Measurements from ENCODE around the gene CD200R1.

CD200R1 gene, protein sequence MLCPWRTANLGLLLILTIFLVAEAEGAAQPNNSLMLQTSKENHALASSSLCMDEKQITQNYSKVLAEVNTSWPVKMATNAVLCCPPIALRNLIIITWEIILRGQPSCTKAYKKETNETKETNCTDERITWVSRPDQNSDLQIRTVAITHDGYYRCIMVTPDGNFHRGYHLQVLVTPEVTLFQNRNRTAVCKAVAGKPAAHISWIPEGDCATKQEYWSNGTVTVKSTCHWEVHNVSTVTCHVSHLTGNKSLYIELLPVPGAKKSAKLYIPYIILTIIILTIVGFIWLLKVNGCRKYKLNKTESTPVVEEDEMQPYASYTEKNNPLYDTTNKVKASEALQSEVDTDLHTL

GRCh38 chr3:112974894-112975293 lies at the start of gene CD200R1:
CD200R1 (minus strand) TSS chr3:112975103; CDS start chr3:112974857, 246 bp downstream.
- DNase-seq: no peak

- no peak for DNase-seq
These were observed 46.6 kb upstream of the CD200R1 start for GRCh38 chr3:113021471-113021870.

GRCh38 chr3:113019182-113020137 lies 44.6 kb upstream of the CD200R1 start:
- DNase-seq: peak; percentile 78

DNA sequence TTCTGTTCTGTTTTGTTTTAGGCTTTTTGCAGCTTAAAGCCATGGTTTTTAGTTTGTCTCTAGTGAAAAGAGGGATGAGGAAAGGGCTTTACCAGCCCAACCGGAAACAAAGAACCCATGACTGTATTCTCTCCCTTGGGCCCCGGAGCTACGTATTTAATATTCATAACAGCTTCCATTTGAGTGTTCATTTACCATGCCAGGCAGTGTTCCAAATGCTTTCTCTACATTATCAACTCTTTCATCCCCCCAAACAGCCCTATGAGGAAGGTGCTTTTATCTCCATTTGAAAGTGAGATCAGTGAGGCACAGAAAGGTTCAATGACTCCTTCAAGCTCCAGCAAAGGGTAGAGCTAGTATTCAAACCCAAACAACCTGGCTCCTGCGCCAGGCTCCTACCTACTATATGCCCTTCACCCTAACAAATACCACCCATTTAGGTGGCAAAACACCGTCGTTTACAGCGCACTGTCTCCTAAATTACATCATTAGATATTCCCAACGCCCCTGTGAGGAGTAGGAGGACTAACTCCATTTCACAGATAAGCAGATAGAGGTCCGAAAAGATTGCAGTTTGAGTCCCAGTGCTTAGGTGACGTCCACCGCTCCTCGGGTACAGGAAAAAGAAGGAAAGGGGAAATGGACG lies 43.8 kb upstream of the CD200R1 start:
- no peak for DNase-seq

DNA sequence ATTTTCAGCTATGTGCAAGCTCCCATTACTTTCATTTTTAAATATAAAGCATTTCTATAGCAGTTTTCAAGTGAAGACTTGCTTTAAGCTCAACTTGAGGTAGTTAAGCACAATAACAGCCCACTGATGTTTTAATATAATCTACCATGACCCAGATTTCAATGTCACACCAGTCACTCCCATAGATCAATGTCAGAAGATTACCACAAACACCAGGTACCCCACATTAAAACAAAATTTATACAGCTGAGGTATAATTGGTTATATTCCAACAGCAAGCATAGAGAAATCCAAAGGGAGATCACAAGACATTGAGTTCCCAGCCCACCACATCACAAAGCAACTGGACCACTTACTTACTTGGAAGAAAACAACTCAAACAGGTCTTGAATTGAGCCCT lies 38.7 kb upstream of the CD200R1 start:
- no peak for DNase-seq

DNA sequence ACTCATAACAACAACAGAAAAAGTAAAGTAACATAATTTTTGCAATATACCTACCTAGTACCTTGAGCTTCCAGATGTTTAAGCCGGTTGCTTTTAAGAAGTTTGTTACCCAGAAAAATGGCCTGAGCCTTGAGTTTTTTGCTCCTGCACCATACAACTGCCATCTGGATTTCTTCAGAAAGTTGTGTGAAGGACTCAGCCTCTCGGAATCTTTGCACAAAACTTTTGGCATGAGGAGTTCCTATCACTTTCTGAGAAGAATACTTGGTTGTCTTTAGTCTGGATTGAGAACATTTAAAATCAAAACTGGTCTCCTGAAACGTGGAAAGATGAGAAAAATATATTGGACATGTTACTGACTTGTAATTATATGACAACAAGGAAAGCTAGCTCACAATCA lies 33.2 kb upstream of the CD200R1 start:
- DNase-seq: no peak

- DNase-seq: no peak
These were observed 31.6 kb upstream of the CD200R1 start for GRCh38 chr3:113006359-113007056.

- no peak for DNase-seq
These were observed 30.7 kb upstream of the CD200R1 start for GRCh38 chr3:113005611-113006010.

DNA sequence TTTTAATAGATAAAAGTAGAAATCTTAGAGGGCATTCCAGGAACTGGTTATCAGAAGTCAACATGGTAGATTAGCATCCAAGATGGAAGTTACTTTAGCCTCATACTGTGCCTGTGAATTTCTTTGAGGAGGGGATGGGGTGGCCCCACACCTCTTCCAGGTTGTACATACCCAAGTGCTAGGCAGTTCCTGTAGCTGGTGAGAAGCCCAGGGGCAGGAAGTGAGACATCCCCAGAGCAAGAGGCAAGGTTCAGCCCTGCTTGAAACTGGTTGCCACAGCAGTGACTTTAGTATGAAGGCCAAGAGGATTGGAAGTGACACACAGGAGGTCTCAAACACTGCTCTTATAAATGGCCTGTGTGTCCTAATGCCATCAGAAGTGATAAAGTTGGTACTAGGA lies 27.8 kb upstream of the CD200R1 start:
- no peak for DNase-seq

DNA sequence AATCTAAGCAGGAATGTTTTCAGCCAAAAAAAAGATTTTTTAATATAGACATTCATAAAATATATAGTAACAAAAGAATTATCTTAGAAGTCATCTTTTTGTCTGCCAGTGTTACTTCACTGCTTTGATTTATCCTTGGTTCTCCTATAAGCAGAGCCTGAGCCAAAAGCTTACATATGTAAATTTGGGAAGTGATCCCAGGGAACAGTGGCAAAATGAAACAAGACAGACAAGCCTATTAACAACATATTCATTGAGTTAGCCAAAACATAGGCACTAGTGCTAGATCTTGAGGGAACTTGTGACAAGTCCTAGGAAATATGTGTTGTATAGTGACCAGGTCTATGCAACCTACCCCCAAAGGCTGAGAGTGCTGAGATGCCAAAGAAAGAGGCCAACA lies 27.1 kb upstream of the CD200R1 start:
- no peak for DNase-seq

GRCh38 chr3:113000691-113001090 lies 25.8 kb upstream of the CD200R1 start:
- DNase-seq: no peak

DNA sequence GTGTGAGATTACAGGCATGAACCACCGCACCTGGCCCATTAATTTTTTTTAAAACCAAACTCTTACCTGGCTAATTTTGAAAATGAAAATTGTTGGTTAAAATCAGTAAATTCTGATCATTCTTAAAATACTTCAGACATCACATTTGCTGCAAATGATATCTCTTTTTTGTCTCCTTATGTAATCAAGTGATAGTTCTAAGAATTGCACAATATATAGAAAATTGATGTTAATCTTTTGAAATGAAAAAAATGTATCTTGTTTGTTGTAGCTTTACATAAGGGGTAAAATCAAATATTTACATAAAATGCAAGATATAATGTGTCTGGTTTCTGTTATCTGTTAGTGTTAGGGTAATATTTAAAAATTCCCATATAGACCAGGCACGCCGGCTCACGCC lies 20.9 kb upstream of the CD200R1 start:
- DNase-seq: no peak

DNA sequence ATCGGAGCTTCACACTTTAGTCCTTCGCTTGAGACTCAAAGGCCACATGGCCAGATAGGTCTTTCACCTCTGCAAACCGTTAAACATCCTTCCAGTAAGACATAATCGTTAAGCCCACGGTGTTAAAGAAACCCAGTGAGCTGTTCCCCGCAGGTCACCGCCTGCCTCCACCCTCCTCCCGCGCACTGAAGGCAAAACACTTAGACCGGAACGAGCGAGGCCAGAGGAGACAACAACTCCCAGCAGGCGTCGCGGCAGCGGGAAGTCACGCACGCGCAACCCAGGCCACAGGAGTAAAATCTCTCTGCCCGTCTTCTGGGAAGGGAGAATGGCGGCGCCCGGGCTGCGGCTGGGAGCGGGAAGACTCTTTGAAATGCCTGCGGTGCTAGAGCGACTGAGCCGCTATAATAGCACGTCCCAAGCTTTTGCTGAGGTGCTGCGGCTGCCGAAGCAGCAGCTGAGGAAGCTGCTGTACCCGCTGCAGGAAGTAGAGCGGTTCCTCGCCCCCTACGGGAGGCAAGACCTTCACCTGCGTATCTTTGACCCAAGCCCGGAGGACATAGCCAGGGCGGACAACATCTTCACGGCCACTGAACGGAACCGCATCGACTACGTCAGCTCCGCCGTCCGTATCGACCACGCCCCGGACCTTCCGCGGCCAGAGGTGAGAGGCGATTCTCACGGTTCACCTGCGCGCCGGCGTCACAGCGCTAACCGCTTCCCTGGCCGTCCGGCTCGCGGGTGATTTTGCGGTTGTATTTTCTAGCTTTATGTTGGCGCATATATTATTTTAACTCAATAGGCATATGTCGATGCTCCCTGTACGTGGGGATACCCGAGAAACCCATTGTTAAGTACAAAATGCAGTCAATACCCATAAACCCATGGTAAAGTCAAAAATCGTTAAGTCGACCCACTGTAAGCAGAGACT lies 16.0 kb upstream of the CD200R1 start, which contains the start of gene GTPBP8:
GTPBP8 (plus strand) TSS at position 313 of the 931 bp plus-strand sequence; CDS start at position 329, 16 bp downstream.
- peak; percentile 87 for DNase-seq

DNA sequence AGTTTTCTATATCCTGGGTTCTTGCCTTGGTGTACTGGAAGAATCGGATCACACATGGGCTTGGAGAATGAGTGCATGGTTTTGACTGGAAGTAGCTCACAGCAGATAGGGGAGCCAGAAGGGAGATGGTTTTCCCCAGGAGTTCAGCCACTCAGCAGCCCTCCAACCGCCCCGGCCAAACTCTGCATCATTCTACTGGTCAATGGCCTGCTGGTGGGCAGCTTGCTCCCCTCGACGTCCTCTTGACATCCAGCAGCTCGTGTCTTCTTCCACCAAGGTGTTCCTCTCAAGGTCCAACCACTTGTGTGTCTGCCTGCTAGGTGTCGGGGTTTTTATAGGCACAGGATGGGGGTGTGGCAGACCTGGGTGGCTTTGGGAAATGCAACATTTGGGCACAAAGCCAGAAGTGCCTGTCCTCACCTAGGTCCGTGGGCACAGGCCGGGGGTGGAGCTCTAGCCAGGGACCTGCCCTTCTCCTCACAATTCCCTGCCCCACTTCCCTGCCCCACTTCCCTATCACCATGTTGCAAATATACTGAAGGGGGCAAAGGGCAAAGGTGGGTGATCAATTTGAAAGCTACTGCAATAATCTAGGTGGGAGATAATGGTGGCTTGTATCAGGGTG lies 12.9 kb upstream of the CD200R1 start:
- DNase-seq: no peak

DNA sequence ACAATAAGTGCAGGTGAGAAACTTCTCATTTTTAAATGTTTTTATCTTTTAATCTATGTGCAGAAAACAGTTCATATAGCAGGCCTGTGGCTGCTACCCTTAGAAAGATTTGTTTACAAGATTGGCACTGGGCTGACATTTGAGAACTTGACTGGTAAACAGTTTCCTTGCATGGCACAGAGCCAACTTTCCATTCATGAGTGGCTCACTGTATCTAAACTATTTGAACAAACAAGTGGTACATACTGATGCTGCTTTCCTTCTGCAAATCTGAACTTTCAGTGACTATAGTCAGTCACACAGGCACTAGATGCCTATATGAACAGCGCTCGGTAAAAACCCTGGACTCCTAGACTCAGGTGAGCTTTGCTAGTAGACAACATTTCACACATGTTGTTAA lies 9.6 kb upstream of the CD200R1 start:
- no peak for DNase-seq

DNA sequence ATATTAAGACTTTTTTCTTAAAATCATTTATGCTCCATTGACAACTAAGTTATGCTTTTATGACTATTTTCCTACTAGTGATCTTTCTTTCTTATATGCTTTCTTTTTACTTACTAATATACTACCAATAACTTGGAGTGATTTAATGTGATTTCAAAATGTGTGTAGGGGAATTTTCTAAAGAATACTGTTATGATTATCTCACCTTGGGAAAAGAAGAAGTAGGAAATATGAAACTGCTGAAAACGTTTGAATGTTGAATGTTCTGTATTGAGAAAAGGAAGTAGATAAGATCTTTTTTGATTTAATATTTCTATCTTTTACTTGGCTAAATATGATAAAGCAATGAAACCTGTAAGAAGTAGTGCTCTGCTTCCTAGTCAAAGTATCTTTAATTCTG lies 7.8 kb upstream of the CD200R1 start:
- no peak for DNase-seq

DNA sequence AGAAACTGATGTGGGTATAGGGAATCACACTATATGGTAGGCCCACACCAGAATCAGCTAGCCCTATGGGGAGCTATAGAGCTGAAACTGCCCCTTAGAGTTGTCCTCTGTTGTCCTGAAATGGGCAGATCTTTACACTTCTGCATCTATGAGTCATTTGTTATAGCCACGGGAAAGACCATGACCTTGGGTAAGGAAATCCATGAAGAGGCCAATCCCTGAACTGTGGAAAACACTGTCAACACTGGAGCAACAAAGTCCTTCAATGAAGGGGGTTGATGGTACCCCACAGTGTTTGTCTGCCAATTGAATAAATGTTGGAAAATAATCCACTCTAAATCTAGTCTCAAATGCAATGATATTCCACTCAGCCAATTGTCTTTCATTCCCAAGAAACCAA lies 5.2 kb upstream of the CD200R1 start:
- no peak for DNase-seq

GRCh38 chr3:112979244-112979832 lies 4.4 kb upstream of the CD200R1 start:
- DNase-seq: no peak

DNA sequence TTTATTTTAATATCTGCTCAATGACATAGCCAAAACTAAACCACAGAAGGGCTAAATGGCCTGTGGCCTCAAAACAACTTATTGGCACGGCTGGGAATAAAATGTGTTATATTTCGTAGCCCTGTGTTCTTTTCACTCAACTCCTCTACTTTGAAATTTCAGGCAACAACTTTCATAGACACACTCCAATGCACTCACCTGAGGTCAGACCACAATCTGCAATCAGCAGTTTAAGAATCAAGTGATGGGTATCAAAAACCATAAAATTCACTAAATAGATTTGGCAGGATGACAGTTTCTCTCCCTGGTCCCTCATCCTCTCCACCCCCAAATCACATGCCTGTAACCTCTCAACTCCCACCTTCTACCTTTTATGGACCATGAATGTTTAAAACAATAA lies 2.0 kb upstream of the CD200R1 start:
- DNase-seq: no peak

DNA sequence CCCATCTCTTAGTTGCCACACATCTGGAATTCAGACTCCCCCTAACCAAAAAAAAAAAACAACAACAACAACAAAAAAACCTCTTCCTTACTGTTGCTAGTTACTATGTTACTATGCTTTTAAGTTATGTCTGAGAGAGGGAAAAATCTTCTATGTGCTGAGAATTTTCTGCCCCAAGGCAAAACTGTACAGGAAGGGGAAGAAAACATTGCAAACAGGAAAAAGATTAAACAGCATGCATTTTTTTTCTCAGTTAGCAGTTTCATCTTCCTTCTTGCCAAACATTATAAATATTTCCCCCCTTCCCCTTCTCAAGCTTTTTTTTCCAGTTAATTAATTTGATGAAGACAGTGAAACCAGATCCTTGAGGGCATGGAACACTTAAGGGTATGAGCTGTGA lies 1.1 kb upstream of the CD200R1 start:
- DNase-seq: no peak

GRCh38 chr3:112974178-112974517 lies 755 bp downstream of the CD200R1 start:
- no peak for DNase-seq
